IMR-90 (cell line): ENCODE measurements around the gene NIBAN1. TPM values are rescaled to one million over a fixed set of nuclear protein-coding genes. Genes with fewer than 3 reads are reported as not detected.

Experiments
- ATAC-seq: fragments of 200-7000 bp; cut with Tn5 transposase; 2 replicates; pipeline ENCODE4 v1.9.1; 2020; ENCODE audit warnings: low read depth, mild to moderate bottlenecking, moderate library complexity
- BruUV-seq: library from RNA; stranded (reverse); fragments of 400-500 nt; replicated peaks from 2 replicates; lab custom pipeline; 2021; lab: Mats Ljungman, UMichigan
- CTCF ChIA-PET: fragments of 300-600 bp; formaldehyde crosslinking; extraction: SDS; loops from one replicate; lab custom pipeline; 2021; ENCODE audit warnings: antibody characterized with exemption; lab: Yijun Ruan, JAX
- POLR2A ChIA-PET: fragments of 300-600 bp; sonication (Branson Sonifier 250); formaldehyde crosslinking; loops from one replicate; lab custom pipeline; 2022; ENCODE audit warnings: antibody characterized with exemption; ENCODE audit not compliant: unreplicated experiment; lab: Charles Lee
- DNase-seq: peaks from one replicate; pipeline ENCODE4 v3.0.0; 2013
- H2AFZ ChIP-seq: replicated peaks from 2 replicates; pipeline ENCODE3; 2013; ENCODE audit warnings: low read length, mild to moderate bottlenecking; ENCODE audit not compliant: poor library complexity
- H2AK5ac ChIP-seq: 2 replicates; pipeline ENCODE4 v1.6.1; 2013; ENCODE audit warnings: low read depth, low read length, inconsistent platforms
- H2AK9ac ChIP-seq: replicated peaks from 2 replicates; pipeline ENCODE3; 2013; ENCODE audit warnings: mild to moderate bottlenecking, low read depth, low read length, moderate library complexity; ENCODE audit not compliant: poor library complexity
- H2BK120ac ChIP-seq: 2 replicates; pipeline ENCODE4 v1.6.1; 2013; ENCODE audit warnings: low read depth, low read length, inconsistent platforms
- H2BK15ac ChIP-seq: 3 replicates; pipeline ENCODE4 v1.6.1; 2013; ENCODE audit warnings: low read depth, low read length, inconsistent platforms
- H2BK20ac ChIP-seq: 2 replicates; pipeline ENCODE4 v1.6.1; 2013; ENCODE audit warnings: low read depth, mild to moderate bottlenecking, inconsistent platforms, low read length, moderate library complexity
- H2BK5ac ChIP-seq: 2 replicates; pipeline ENCODE4 v1.6.1; 2013; ENCODE audit warnings: mild to moderate bottlenecking, low read depth, low read length, inconsistent platforms; ENCODE audit not compliant: poor library complexity, severe bottlenecking
- H3K14ac ChIP-seq: replicated peaks from 2 replicates; pipeline ENCODE4 v1.6.1; 2013; ENCODE audit warnings: low read depth, low read length, inconsistent platforms
- H3K18ac ChIP-seq: 2 replicates; pipeline ENCODE4 v1.6.1; 2013; ENCODE audit warnings: low read depth, low read length, control low read depth
- H3K23ac ChIP-seq: 2 replicates; pipeline ENCODE4 v1.6.1; 2013; ENCODE audit warnings: low read depth, low read length, inconsistent platforms
- H3K27ac ChIP-seq: 2 replicates; pipeline ENCODE4 v1.5.1; 2013; ENCODE audit warnings: mild to moderate bottlenecking, control low read depth, low read length; ENCODE audit not compliant: insufficient read depth
- H3K27me3 ChIP-seq: 2 replicates; pipeline ENCODE4 v1.6.1; 2013; ENCODE audit warnings: low read length; ENCODE audit not compliant: control insufficient read depth, insufficient read depth
- H3K36me3 ChIP-seq: 2 replicates; pipeline ENCODE4 v1.6.1; 2013; ENCODE audit warnings: low read length, mixed read lengths; ENCODE audit not compliant: control insufficient read depth, insufficient read depth
- H3K4ac ChIP-seq: 2 replicates; pipeline ENCODE4 v1.6.1; 2013; ENCODE audit warnings: low read depth, low read length, inconsistent platforms
- H3K4me1 ChIP-seq: 2 replicates; pipeline ENCODE4 v1.6.1; 2013; ENCODE audit warnings: low read length, mixed read lengths; ENCODE audit not compliant: control insufficient read depth, insufficient read depth
- H3K4me2 ChIP-seq: 2 replicates; pipeline ENCODE4 v1.6.1; 2013; ENCODE audit warnings: low read depth, mild to moderate bottlenecking, control low read depth, low read length, moderate library complexity
- H3K4me3 ChIP-seq: 2 replicates; pipeline ENCODE4 v1.5.1; 2013; ENCODE audit warnings: low read depth, mild to moderate bottlenecking, control low read depth, low read length, moderate library complexity; ENCODE audit not compliant: insufficient read depth
- H3K56ac ChIP-seq: 2 replicates; pipeline ENCODE4 v1.6.1; 2013; ENCODE audit warnings: low read length, inconsistent platforms; ENCODE audit not compliant: insufficient read depth; ENCODE audit errors: extremely low read depth
- H3K79me1 ChIP-seq, 2 experiments: 2 replicates each; pipeline ENCODE4 v1.6.1; 2013; ENCODE audit warnings: low read length in 2 of 2, inconsistent platforms in 1 of 2, low read depth in 1 of 2
- H3K9ac ChIP-seq: 2 replicates; pipeline ENCODE4 v1.6.1; 2013; ENCODE audit warnings: low read depth, low read length, control low read depth
- H3K9me1 ChIP-seq: 2 replicates; pipeline ENCODE4 v1.6.1; 2013; ENCODE audit warnings: low read length, inconsistent platforms; ENCODE audit not compliant: insufficient read depth
- H3K9me3 ChIP-seq: 2 replicates; pipeline ENCODE4 v1.6.1; 2013; ENCODE audit warnings: low read length; ENCODE audit not compliant: control insufficient read depth, insufficient read depth
- H4K20me1 ChIP-seq: 2 replicates; pipeline ENCODE4 v1.6.1; 2013; ENCODE audit warnings: low read length, inconsistent platforms; ENCODE audit not compliant: insufficient read depth
- H4K5ac ChIP-seq: 2 replicates; pipeline ENCODE4 v1.6.1; 2013; ENCODE audit warnings: mild to moderate bottlenecking, low read depth, low read length, control low read depth
- H4K8ac ChIP-seq, 2 experiments: 2 replicates each; pipeline ENCODE4 v1.6.1; 2013; ENCODE audit warnings: low read depth in 2 of 2, low read length in 2 of 2, control low read depth in 1 of 2, inconsistent platforms in 1 of 2
- H4K91ac ChIP-seq: 2 replicates; pipeline ENCODE4 v1.6.1; 2013; ENCODE audit warnings: low read depth, low read length, inconsistent platforms; ENCODE audit not compliant: insufficient read depth
- CEBPB ChIP-seq: IDR thresholded peaks from 2 replicates; pipeline ENCODE4 v1.6.1; 2012; ENCODE audit warnings: low read depth, low read length, improper control_type of control experiment
- CHD1 ChIP-seq: IDR thresholded peaks from 2 replicates; pipeline ENCODE4 v1.6.1; 2012; ENCODE audit warnings: low read depth, low read length, improper control_type of control experiment
- MXI1 ChIP-seq: IDR thresholded peaks from 2 replicates; pipeline ENCODE4 v1.6.1; 2012; ENCODE audit warnings: low read depth, mild to moderate bottlenecking, low read length, moderate library complexity, borderline replicate concordance
- RCOR1 ChIP-seq: IDR thresholded peaks from 2 replicates; pipeline ENCODE4 v1.6.1; 2012; ENCODE audit warnings: mild to moderate bottlenecking, low read length, improper control_type of control experiment; ENCODE audit not compliant: insufficient replicate concordance
- RFX5 ChIP-seq: IDR thresholded peaks from 2 replicates; pipeline ENCODE4 v1.8.0; 2012; ENCODE audit warnings: low read depth, mild to moderate bottlenecking, low read length, moderate library complexity
- WGBS, 2 experiments: methylation state at CpG; one replicate each; pipeline versions ENCODE4 v1.1.5 to v1.1.7; 2013; ENCODE audit warnings: missing lambda C conversion rate in 2 of 2; ENCODE audit not compliant: insufficient read length in 1 of 2; ENCODE audit errors: extremely low coverage in 2 of 2; 5-methylcytosine and 5-hydroxymethylcytosine counted together
- dilution Hi-C: fragments of 300-500 bp; cut with HindIII; formaldehyde crosslinking; loops from one replicate; pipeline ENCODE4 v1.14.3; 2018; ENCODE audit warnings: low sequenced_read_pairs; ENCODE audit not compliant: unreplicated experiment
- in situ Hi-C: fragments of 300-500 bp; cut with MboI; formaldehyde crosslinking; loops from 3 replicates; pipeline ENCODE4 v1.14.3; 2019; ENCODE audit warnings: low sequenced_read_pairs, inconsistent platforms, mixed read lengths
- intact Hi-C: fragments of 100-400 bp; cut with micrococcal nuclease; formaldehyde crosslinking; loops from 2 replicates; pipeline ENCODE4 v1.10.0; 2022
- polyA plus RNA-seq, 3 experiments: library from polyadenylated mRNA; depleted of rRNA; stranded (reverse); fragments of >200 nt; gene quantifications; 2 replicates each; pipeline ENCODE4 v1.2.3, GENCODE V29; 2012; ENCODE audit warnings: low replicate concordance in 1 of 3
- total RNA-seq: library from RNA; depleted of rRNA; stranded (reverse); fragments of >200 nt; gene quantifications from 2 replicates; pipeline ENCODE4 v1.2.3, GENCODE V29; 2012

NIBAN1 gene
- total and polyA plus RNA-seq, 2 of the 4 experiments (the other 2 are of a cell fraction): 4.0 to 10.0 TPM

GRCh38 chr1:184950227-184950626 is 24.1 kb downstream of the NIBAN1 start:
- CTCF ChIA-PET: no interaction called here
- ATAC-seq: no peak

More at GRCh38 chr1:184950227-184950626, 24.1 kb downstream of the NIBAN1 start:
- no peak overlapping the region for H3K4me2 ChIP-seq
- H3K9me1 ChIP-seq: no peaks in the 10 kb centered on the region; the same call in 1 of the 2 replicates
- H2BK20ac ChIP-seq: no peak overlapping the region
- no peak overlapping the region for H3K18ac ChIP-seq
- H3K36me3 ChIP-seq: no peaks in the 10 kb centered on the region; the same call in 1 of the 2 replicates
- no peak overlapping the region for H3K27ac ChIP-seq
- no peak for TF ChIP-seq CHD1
- no peak for TF ChIP-seq MXI1
- no peak for TF ChIP-seq RCOR1
- no peak for TF ChIP-seq CEBPB
- TF ChIP-seq RFX5: no peak
- no peak overlapping the region for H2AK5ac ChIP-seq
- H3K79me1 ChIP-seq: peaks cover 6 to 27% of the 10 kb centered on the region in 2 experiments; a peak in 3 of 4 replicates
- POLR2A ChIA-PET: no interaction called here
- in situ Hi-C loops: no loop called here
- H4K5ac ChIP-seq: no peak overlapping the region
- no peak overlapping the region for H2BK120ac ChIP-seq
- H3K4me3 ChIP-seq: no peak overlapping the region
- WGBS, 2 experiments: no CpG with 5 or more reads among the region's 3 CpGs
- H2AK9ac ChIP-seq: no peak overlapping the region
- H3K9ac ChIP-seq: no peak overlapping the region
- H4K8ac ChIP-seq: no peak overlapping the region
- no peak overlapping the region for H2BK5ac ChIP-seq
- H3K56ac ChIP-seq: no peak overlapping the region
- H2BK15ac ChIP-seq: no peak overlapping the region
- H3K23ac ChIP-seq: no peak overlapping the region
- H3K14ac ChIP-seq: no peak overlapping the region
- H3K27me3 ChIP-seq: no peaks in the 10 kb centered on the region
- DNase-seq: no peak
- H4K20me1 ChIP-seq: no peaks in the 10 kb centered on the region
- BruUV-seq: no TSS peak
- H2AFZ ChIP-seq: no peak overlapping the region
- dilution Hi-C loops: no loop called here
- no peaks in the 10 kb centered on the region for H3K9me3 ChIP-seq
- H3K4me1 ChIP-seq: no peaks in the 10 kb centered on the region
- intact Hi-C loops: no loop called here
- H3K4ac ChIP-seq: no peak overlapping the region
- H4K91ac ChIP-seq: no peak overlapping the region
